Mesenchymal stem cell (in vitro differentiated cells and primary cell): ENCODE results near the gene ANKRD13D.
"Not testable (repeated sequence)": the region's sequence is repeated elsewhere in the genome, so short reads cannot be mapped to it uniquely, and the experiment has no call there.

Experiments used
- DNase-seq: peaks from one replicate; pipeline ENCODE4 v3.0.0-alpha.2; 2013
- H2AFZ ChIP-seq: one replicate; pipeline ENCODE4 v1.6.1; 2013; ENCODE audit warnings: low read depth, mild to moderate bottlenecking, control low read depth, inconsistent platforms, low read length, moderate library complexity
- H2AK5ac ChIP-seq: 2 replicates; pipeline ENCODE4 v1.6.1; 2013; ENCODE audit warnings: low read length, moderate library complexity, mild to moderate bottlenecking, inconsistent platforms; ENCODE audit not compliant: severe bottlenecking
- H2BK120ac ChIP-seq: one replicate; pipeline ENCODE4 v1.6.1; 2013; ENCODE audit warnings: low read depth, mild to moderate bottlenecking, inconsistent platforms, low read length, moderate library complexity
- H2BK12ac ChIP-seq, 2 experiments: one replicate each; pipeline ENCODE4 v1.6.1; 2013; ENCODE audit warnings: inconsistent platforms in 2 of 2, low read length in 2 of 2, mild to moderate bottlenecking in 2 of 2, moderate library complexity in 2 of 2, control low read depth in 1 of 2
- H2BK15ac ChIP-seq: one replicate; pipeline ENCODE4 v1.6.1; 2013; ENCODE audit warnings: mild to moderate bottlenecking, low read depth, inconsistent platforms; ENCODE audit not compliant: poor library complexity, severe bottlenecking
- H2BK5ac ChIP-seq: 2 replicates; pipeline ENCODE4 v1.6.1; 2013; ENCODE audit warnings: low read depth, mild to moderate bottlenecking, low read length, control low read depth, inconsistent platforms; ENCODE audit not compliant: poor library complexity, severe bottlenecking
- H3K14ac ChIP-seq, 2 experiments: one replicate each; pipeline ENCODE4 v1.6.1; 2013; ENCODE audit warnings: inconsistent platforms in 2 of 2, low read length in 2 of 2, control low read depth in 1 of 2, mild to moderate bottlenecking in 1 of 2, moderate library complexity in 1 of 2
- H3K18ac ChIP-seq, 2 experiments: one replicate each; pipeline ENCODE4 v1.6.1; 2013; ENCODE audit warnings: inconsistent platforms in 2 of 2, low read length in 2 of 2, control low read depth in 1 of 2, low read depth in 1 of 2, mild to moderate bottlenecking in 1 of 2
- H3K23ac ChIP-seq, 2 experiments: one replicate each; pipeline ENCODE4 v1.6.1; 2013; ENCODE audit warnings: inconsistent platforms in 2 of 2, low read length in 2 of 2, mild to moderate bottlenecking in 2 of 2, moderate library complexity in 2 of 2, control low read depth in 1 of 2
- H3K27ac ChIP-seq: 2 replicates; pipeline ENCODE4 v1.5.1; 2013; ENCODE audit warnings: mild to moderate bottlenecking, moderate library complexity, low read length, control low read depth, inconsistent platforms; ENCODE audit not compliant: poor library complexity, severe bottlenecking
- H3K27me3 ChIP-seq, 2 experiments: 2 replicates each; pipeline versions ENCODE4 v1.6.1 to v1.7.0; 2013; ENCODE audit warnings: low read length in 2 of 2, mild to moderate bottlenecking in 2 of 2, moderate library complexity in 2 of 2, control low read depth in 1 of 2, inconsistent platforms in 1 of 2; ENCODE audit not compliant: control insufficient read depth in 1 of 2, insufficient read depth in 1 of 2
- H3K36me3 ChIP-seq, 2 experiments: 2 replicates each; pipeline versions ENCODE4 v1.6.1 to v1.7.0; 2013; ENCODE audit warnings: low read length in 2 of 2, control low read depth in 1 of 2, inconsistent platforms in 1 of 2, low read depth in 1 of 2, mild to moderate bottlenecking in 1 of 2; ENCODE audit not compliant: insufficient read depth in 2 of 2, control insufficient read depth in 1 of 2
- H3K4ac ChIP-seq, 2 experiments: one replicate each; pipeline ENCODE4 v1.6.1; 2013; ENCODE audit warnings: inconsistent platforms in 2 of 2, low read length in 2 of 2, mild to moderate bottlenecking in 2 of 2, moderate library complexity in 2 of 2, control low read depth in 1 of 2, low read depth in 1 of 2
- H3K4me1 ChIP-seq: 2 replicates; pipeline ENCODE4 v1.6.1; 2013; ENCODE audit warnings: low read depth, low read length, control low read depth; ENCODE audit not compliant: control insufficient read depth, insufficient read depth
- H3K4me2 ChIP-seq: 2 replicates; pipeline ENCODE4 v1.6.1; 2013; ENCODE audit warnings: low read length, mild to moderate bottlenecking, inconsistent platforms; ENCODE audit not compliant: poor library complexity, severe bottlenecking
- H3K4me3 ChIP-seq, 2 experiments: 2 replicates each; pipeline versions ENCODE4 v1.5.1 to v1.7.0; 2013; ENCODE audit warnings: low read length in 2 of 2, mild to moderate bottlenecking in 2 of 2, control low read depth in 1 of 2, low read depth in 1 of 2; ENCODE audit not compliant: insufficient read depth in 1 of 2
- H3K79me1 ChIP-seq: replicated peaks from 2 replicates; pipeline ENCODE4 v1.6.1; 2013; ENCODE audit warnings: mild to moderate bottlenecking, control low read depth, low read length, inconsistent platforms; ENCODE audit not compliant: poor library complexity, severe bottlenecking
- H3K9ac ChIP-seq: 2 replicates; pipeline ENCODE4 v1.7.0; 2013; ENCODE audit warnings: mild to moderate bottlenecking, low read length, moderate library complexity
- H3K9me3 ChIP-seq: 2 replicates; pipeline ENCODE4 v1.7.0; 2013; ENCODE audit warnings: mild to moderate bottlenecking, low read length; ENCODE audit not compliant: control insufficient read depth
- H4K8ac ChIP-seq: one replicate; pipeline ENCODE4 v1.6.1; 2013; ENCODE audit warnings: inconsistent platforms, mild to moderate bottlenecking, low read length, moderate library complexity
- H4K91ac ChIP-seq: one replicate; pipeline ENCODE4 v1.6.1; 2013; ENCODE audit warnings: mild to moderate bottlenecking, low read length, inconsistent platforms
- WGBS: methylation state at CpG from one replicate; pipeline ENCODE4 v1.1.7; 2013; ENCODE audit warnings: mixed read lengths; 5-methylcytosine and 5-hydroxymethylcytosine counted together

Gene ANKRD13D

DNA sequence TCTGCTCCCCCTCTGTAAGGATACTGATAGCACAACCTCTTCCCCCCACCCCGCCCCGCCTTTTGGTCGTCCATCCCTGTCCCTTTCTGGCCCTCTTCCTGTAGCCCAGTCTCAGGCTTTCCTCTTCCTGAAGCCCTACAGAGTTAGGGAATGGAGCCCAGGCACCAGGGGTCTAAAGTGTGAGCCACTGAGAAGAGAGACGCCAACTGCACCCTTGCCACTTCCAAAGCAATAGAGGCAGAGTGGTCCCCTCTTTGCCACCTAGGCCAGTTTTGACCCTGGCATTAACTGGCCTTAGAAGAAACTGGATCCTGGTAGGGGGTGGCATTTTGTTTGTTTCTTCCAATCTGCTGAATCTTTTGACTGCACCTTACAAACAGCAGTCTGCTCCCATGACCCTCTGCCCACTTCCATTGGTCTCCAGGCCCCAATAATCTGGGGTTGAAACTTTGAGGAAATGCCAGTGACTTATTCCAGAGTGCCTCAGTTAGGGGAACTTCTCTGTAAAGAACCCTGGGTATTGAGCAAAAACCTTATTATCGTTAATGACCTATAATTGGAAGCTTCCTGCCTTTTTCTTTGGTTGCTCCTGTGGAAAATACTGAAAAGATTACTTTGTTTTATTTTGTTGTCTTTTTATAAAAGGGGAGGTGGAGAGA is 32.5 kb upstream of the ANKRD13D start:
- Histone ChIP-seq H2BK12ac (no peak overlapping the region), H3K9me3 (no peaks in the 10 kb centered on the region), H3K18ac (no peak overlapping the region), H3K9ac (no peak overlapping the region), H2BK120ac (no peak overlapping the region), H3K36me3 (peaks cover 56 to 60% of the 10 kb centered on the region in 2 experiments), H2AFZ (no peak overlapping the region), H3K27ac (no peak overlapping the region), H2BK5ac (no peak overlapping the region), H3K14ac (no peak overlapping the region), H3K4me2 (no peak overlapping the region), H4K91ac (no peak overlapping the region), H3K4me1 (peaks cover 3% of the 10 kb centered on the region), H2AK5ac (no peak overlapping the region), H3K23ac (no peak overlapping the region), H4K8ac (no peak overlapping the region), H3K4ac (no peak overlapping the region), H3K79me1 (peaks cover 25% of the 10 kb centered on the region), H3K4me3 (no peak overlapping the region), H3K27me3 (no peaks in the 10 kb centered on the region), H2BK15ac (no peak overlapping the region)
- no peak for DNase-seq
- WGBS: 91% methylated on average over 5 of the region's 5 CpGs

DNA sequence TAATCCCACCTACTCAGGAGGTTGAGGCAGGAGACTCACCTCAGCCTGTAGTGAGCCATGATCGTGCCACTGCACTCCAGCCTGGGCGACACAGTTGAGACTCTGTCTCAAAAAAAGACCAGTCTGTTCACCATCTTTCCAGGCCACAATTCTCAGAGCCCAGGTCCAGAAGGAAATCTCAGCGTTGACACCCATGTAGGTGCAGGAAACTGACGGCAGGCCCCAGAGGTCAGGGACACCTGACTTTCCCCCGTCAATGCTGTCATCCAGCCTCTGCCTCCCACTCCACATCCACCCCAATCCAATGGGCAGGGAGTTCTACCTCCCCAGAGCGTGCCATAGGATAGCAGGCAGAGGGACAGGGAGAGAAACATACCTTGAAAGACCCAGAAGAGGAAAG is 28.7 kb upstream of the ANKRD13D start:
- no peak overlapping the region for H2AK5ac ChIP-seq
- no peaks in the 10 kb centered on the region for H3K9me3 ChIP-seq
- H4K91ac ChIP-seq: no peak overlapping the region
- H3K79me1 ChIP-seq: peaks cover 12% of the 10 kb centered on the region
- peaks cover 9% of the 10 kb centered on the region for H3K4me1 ChIP-seq
- no peak overlapping the region for H4K8ac ChIP-seq
- H3K27me3 ChIP-seq: no peaks in the 10 kb centered on the region
- no peak overlapping the region for H3K18ac ChIP-seq
- H3K36me3 ChIP-seq: peaks cover 22 to 24% of the 10 kb centered on the region in 2 experiments
- H2BK15ac ChIP-seq: no peak overlapping the region
- no peak overlapping the region for H2BK5ac ChIP-seq
- no peak overlapping the region for H3K14ac ChIP-seq
- no peak overlapping the region for H2BK120ac ChIP-seq
- H3K27ac ChIP-seq: no peak overlapping the region
- H3K4me3 ChIP-seq: no peak overlapping the region
- no peak overlapping the region for H3K9ac ChIP-seq
- no peak for DNase-seq
- no peak overlapping the region for H3K23ac ChIP-seq
- no peak overlapping the region for H2AFZ ChIP-seq
- no peak overlapping the region for H3K4ac ChIP-seq
- H2BK12ac ChIP-seq: peak overlapping the region in 1 of 2 experiments; percentile 15
- WGBS: 86% methylated on average over 5 of the region's 6 CpGs
- H3K4me2 ChIP-seq: no peak overlapping the region

DNA sequence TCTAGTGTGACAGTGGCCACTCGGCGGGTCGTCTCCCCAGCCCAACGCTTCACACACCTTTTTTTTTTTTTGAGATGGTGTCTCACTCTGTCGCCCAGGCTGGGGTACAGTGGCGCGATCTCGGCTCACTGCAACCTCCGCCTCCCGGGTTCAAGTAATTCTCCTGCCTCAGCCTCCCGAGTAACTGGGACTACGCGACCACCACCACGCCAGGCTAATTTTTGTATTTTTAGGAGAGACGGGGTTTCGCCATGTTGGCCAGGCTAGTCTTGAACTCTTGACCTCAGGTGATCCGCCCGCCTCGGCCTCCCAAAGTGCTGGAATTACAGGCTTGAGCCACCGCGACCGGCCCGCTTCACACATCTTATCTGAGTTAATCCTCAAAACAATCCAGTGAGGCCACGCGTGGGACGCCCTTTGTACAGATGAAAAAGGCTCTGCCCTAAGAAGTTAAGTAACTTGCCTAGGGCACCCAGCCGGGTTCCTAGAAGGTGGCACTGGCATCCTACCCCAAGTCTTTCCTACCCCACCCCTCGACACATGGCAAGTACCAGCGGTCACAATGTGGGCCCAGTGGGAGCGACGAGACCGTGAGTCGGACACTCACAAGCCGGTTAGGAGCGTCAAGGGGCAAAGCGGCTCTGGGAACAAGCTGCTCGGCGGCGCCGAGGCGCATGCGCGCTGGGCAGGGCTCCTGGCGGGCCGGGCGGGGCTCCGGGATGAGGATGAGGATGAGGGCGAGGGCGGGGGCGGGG is 28.0 kb upstream of the ANKRD13D start:
- not testable (repeated sequence) for H3K23ac ChIP-seq, H3K79me1 ChIP-seq, H3K9me3 ChIP-seq, H2BK5ac ChIP-seq, H2BK120ac ChIP-seq, H2AK5ac ChIP-seq, H3K27me3 ChIP-seq, H2BK15ac ChIP-seq, H3K27ac ChIP-seq, H4K91ac ChIP-seq
- peak; percentile 66 for DNase-seq
- H3K9ac ChIP-seq: peak overlapping the region; percentile 78
- H3K4me1 ChIP-seq: peaks cover 13% of the 10 kb centered on the region
- H3K4me3 ChIP-seq: peak overlapping the region; percentile 22 to 77
- H3K4ac ChIP-seq: peak overlapping the region; percentile 29 to 47
- peak overlapping the region in 1 of 2 experiments; percentile 84 for H3K14ac ChIP-seq
- peak overlapping the region; percentile 65 for H3K4me2 ChIP-seq
- H3K36me3 ChIP-seq: peaks cover 16 to 18% of the 10 kb centered on the region in 2 experiments
- H2BK12ac ChIP-seq: peak overlapping the region in 1 of 2 experiments; percentile 33
- H3K18ac ChIP-seq: peak overlapping the region; percentile 14 to 73
- peak overlapping the region; percentile 57 for H4K8ac ChIP-seq
- H2AFZ ChIP-seq: peak overlapping the region; percentile 91
- 47% methylated on average over 49 of the region's 50 CpGs for WGBS

DNA sequence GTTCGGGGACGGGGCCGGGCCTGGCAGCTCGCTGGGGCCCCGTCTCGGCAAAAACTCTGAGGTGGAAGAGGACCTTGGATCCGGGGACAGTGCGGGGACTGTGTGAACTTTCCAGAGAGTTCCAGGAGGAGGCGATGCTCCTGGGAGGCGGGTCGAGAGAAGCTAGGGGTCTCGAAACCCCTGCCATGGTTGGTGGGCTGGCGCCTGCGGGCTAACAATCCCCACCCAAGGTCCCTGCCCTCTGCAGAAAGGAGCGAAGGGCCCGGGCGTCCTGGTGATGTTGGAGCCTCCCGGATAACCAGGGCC is 27.5 kb upstream of the ANKRD13D start:
- no peak overlapping the region for H3K23ac ChIP-seq
- H2BK120ac ChIP-seq: no peak overlapping the region
- H3K4me1 ChIP-seq: peaks cover 14% of the 10 kb centered on the region
- peak overlapping the region in 1 of 2 experiments; percentile 5 for H3K18ac ChIP-seq
- DNase-seq: no peak
- no peak overlapping the region for H2AK5ac ChIP-seq
- no peaks in the 10 kb centered on the region for H3K9me3 ChIP-seq
- peak overlapping the region; percentile 25 for H3K9ac ChIP-seq
- H4K91ac ChIP-seq: no peak overlapping the region
- H2BK5ac ChIP-seq: no peak overlapping the region
- peak overlapping the region in 1 of 2 experiments; percentile 56 for H3K4me3 ChIP-seq
- peak overlapping the region; percentile 29 for H2AFZ ChIP-seq
- H2BK15ac ChIP-seq: no peak overlapping the region
- no peak overlapping the region for H3K27ac ChIP-seq
- no peak overlapping the region for H3K4ac ChIP-seq
- peak overlapping the region; percentile 52 for H3K4me2 ChIP-seq
- no peaks in the 10 kb centered on the region for H3K27me3 ChIP-seq
- peak overlapping the region; percentile 53 for H4K8ac ChIP-seq
- H3K36me3 ChIP-seq: peaks cover 10 to 13% of the 10 kb centered on the region in 2 experiments
- 19% methylated on average over 13 of the region's 18 CpGs for WGBS
- H2BK12ac ChIP-seq: no peak overlapping the region
- H3K79me1 ChIP-seq: peaks cover 4% of the 10 kb centered on the region
- no peak overlapping the region for H3K14ac ChIP-seq
